Measurements from ENCODE around the gene CFHR2.
"Not testable (repeated sequence)": the region's sequence is repeated elsewhere in the genome, so short reads cannot be mapped to it uniquely, and the experiment has no call there.

The CFHR2 gene

GRCh38 chr1:196943568-196943967 is at the start of gene CFHR2:
CFHR2 (plus strand) TSS chr1:196943738; CDS start chr1:196943881, 143 bp downstream.
- DNase-seq: not testable (repeated sequence)

- no peak for DNase-seq
These were observed 47.2 kb upstream of the CFHR2 start for GRCh38 chr1:196896355-196896754.

- no peak for DNase-seq
These were observed 46.2 kb upstream of the CFHR2 start for GRCh38 chr1:196897158-196897828.

- DNase-seq: no peak
These were observed 41.2 kb upstream of the CFHR2 start for GRCh38 chr1:196902344-196902743.

- DNase-seq: no peak
These were observed 33.3 kb upstream of the CFHR2 start for GRCh38 chr1:196910215-196910614.

GRCh38 chr1:196912283-196912682 is 31.3 kb upstream of the CFHR2 start:
- DNase-seq: not testable (repeated sequence)

- DNase-seq: not testable (repeated sequence)
These were observed 16.7 kb upstream of the CFHR2 start for GRCh38 chr1:196926839-196927238.

- DNase-seq: not testable (repeated sequence)
These were observed 10.7 kb upstream of the CFHR2 start for GRCh38 chr1:196932853-196933252.

- no peak for DNase-seq
These were observed 9.9 kb upstream of the CFHR2 start for GRCh38 chr1:196933531-196934189.

- DNase-seq: not testable (repeated sequence)
These were observed 2.1 kb upstream of the CFHR2 start for GRCh38 chr1:196941474-196941873.

GRCh38 chr1:196951711-196952394 is 8.3 kb downstream of the CFHR2 start:
- DNase-seq: no peak

- no peak for DNase-seq
These were observed 11.2 kb downstream of the CFHR2 start for GRCh38 chr1:196954778-196955177.

GRCh38 chr1:196955926-196956325 is 12.4 kb downstream of the CFHR2 start:
- no peak for DNase-seq

GRCh38 chr1:196960854-196961253 is 17.3 kb downstream of the CFHR2 start:
- no peak for DNase-seq

GRCh38 chr1:196970182-196970581 is 26.6 kb downstream of the CFHR2 start:
- no peak for DNase-seq

GRCh38 chr1:196976278-196976677 is 32.7 kb downstream of the CFHR2 start:
- no peak for DNase-seq

- no peak for DNase-seq
These were observed 33.7 kb downstream of the CFHR2 start, which contains the start of gene CFHR5 for GRCh38 chr1:196977278-196977677. CFHR5 (plus strand) TSS chr1:196977556; CDS start chr1:196977665, 109 bp downstream.

GRCh38 chr1:196980859-196981258 is 37.3 kb downstream of the CFHR2 start:
- no peak for DNase-seq

- DNase-seq: not testable (repeated sequence)
These were observed 38.7 kb downstream of the CFHR2 start for GRCh38 chr1:196982247-196982646.

- DNase-seq: not testable (repeated sequence)
These were observed 48.5 kb downstream of the CFHR2 start for GRCh38 chr1:196991919-196992651.

GRCh38 chr1:196993916-196994315 is 50.4 kb downstream of the CFHR2 start:
- no peak for DNase-seq

GRCh38 chr1:196997423-196997822 is 53.9 kb downstream of the CFHR2 start:
- no peak for DNase-seq

- no peak for DNase-seq
These were observed 58.3 kb downstream of the CFHR2 start for GRCh38 chr1:197001828-197002227.

Measured in DMS 273 treated with DMSO at 0.1 percent for 48 hours (cell line).